Sigmoid colon (tissue), 7 donors: ENCODE results near the gene CHPT1. TPM values are rescaled to one million over a fixed set of nuclear protein-coding genes. Genes with fewer than 3 reads are reported as not detected.
"Not testable (repeated sequence)": the region's sequence is repeated elsewhere in the genome, so short reads cannot be mapped to it uniquely, and the experiment has no call there.

Experiments
- DNase-seq: peaks from one replicate; pipeline ENCODE4 v3.0.0-alpha.2; 2019
- H3K27ac ChIP-seq, 4 donors: fragments of 200-600 bp; sonication (generic); one replicate each; pipeline ENCODE4 v1.5.1; 2016 to 2019; ENCODE audit warnings: mild to moderate bottlenecking in 1 of 4
- H3K27me3 ChIP-seq, 3 donors: fragments of 200-600 bp; sonication (generic); one replicate each; pipeline ENCODE4 v1.5.1; 2019; ENCODE audit warnings: mild to moderate bottlenecking in 1 of 3
- H3K36me3 ChIP-seq, 4 donors: fragments of 200-600 bp; sonication (generic); one replicate each; pipeline ENCODE4 v1.5.1; 2016 to 2019
- H3K4me1 ChIP-seq, 4 donors: fragments of 200-600 bp; sonication (generic); one replicate each; pipeline ENCODE4 v1.5.1; 2017 to 2019
- H3K4me3 ChIP-seq, 4 donors: fragments of 200-600 bp; sonication (generic); one replicate each; pipeline ENCODE4 v1.5.1; 2017 to 2019; ENCODE audit warnings: mild to moderate bottlenecking in 2 of 4, moderate library complexity in 1 of 4
- H3K9me3 ChIP-seq, 4 donors: fragments of 200-600 bp in 3 of 4; sonication (generic) in 3 of 4; one replicate each; pipeline versions ENCODE4 v1.5.1 to v1.6.1; 2013 to 2019
- EP300 ChIP-seq, 4 donors: sonication (generic); formaldehyde crosslinking; IDR thresholded peaks; one replicate each; pipeline ENCODE4 v1.6.1; 2017; ENCODE audit warnings: antibody characterized with exemption in 4 of 4
- POLR2A ChIP-seq, 2 donors: fragments of 450-650 bp; IDR thresholded peaks; one replicate each; pipeline ENCODE4 v1.6.1; 2016; ENCODE audit warnings: antibody characterized with exemption in 2 of 2, mild to moderate bottlenecking in 2 of 2, moderate library complexity in 2 of 2
- POLR2AphosphoS5 ChIP-seq, 4 donors: sonication (generic); formaldehyde crosslinking; IDR thresholded peaks; one replicate each; pipeline ENCODE4 v1.6.1; 2017; ENCODE audit warnings: antibody characterized with exemption in 4 of 4
- WGBS, 2 donors: extraction: QIAGEN DNeasy Blood & Tissue Kit; methylation state at CpG; one replicate each; pipeline ENCODE4 v1.1.7; 2013; 5-methylcytosine and 5-hydroxymethylcytosine counted together
- intact Hi-C: fragments of 100-400 bp; cut with DNase I; formaldehyde crosslinking; loops from one replicate; pipeline ENCODE4 v1.15.1; 2023
- polyA plus RNA-seq, 3 donors: library from polyadenylated mRNA; stranded (reverse); fragments of 200-250 nt; gene quantifications; one replicate each; pipeline ENCODE4 v1.2.3, GENCODE V29; 2013
- total RNA-seq, 4 donors: library from RNA; depleted of rRNA; stranded (reverse); fragments of >200 nt; gene quantifications; one replicate each; pipeline ENCODE4 v1.1.0, GENCODE V29; 2016
- TF ChIP-seq, protein P1 (sequence below), 4 experiments: fragments of 450-650 bp in 3 of 4; fragments of 200-600 bp in 1 of 4; IDR thresholded peaks; one replicate each; pipeline ENCODE4 v1.5.1; 2016 to 2019; ENCODE audit warnings: antibody characterized with exemption in 4 of 4, mild to moderate bottlenecking in 3 of 4, moderate library complexity in 2 of 4
- donor health status: healthy with polysubstance abuse.
- donor health status: Bipolar disorder and iron deficiency.
- donor health status: healthy.

Gene CHPT1
- total and polyA plus RNA-seq, 7 donors, result 49.9 to 118 (median 58.1) TPM

DNA sequence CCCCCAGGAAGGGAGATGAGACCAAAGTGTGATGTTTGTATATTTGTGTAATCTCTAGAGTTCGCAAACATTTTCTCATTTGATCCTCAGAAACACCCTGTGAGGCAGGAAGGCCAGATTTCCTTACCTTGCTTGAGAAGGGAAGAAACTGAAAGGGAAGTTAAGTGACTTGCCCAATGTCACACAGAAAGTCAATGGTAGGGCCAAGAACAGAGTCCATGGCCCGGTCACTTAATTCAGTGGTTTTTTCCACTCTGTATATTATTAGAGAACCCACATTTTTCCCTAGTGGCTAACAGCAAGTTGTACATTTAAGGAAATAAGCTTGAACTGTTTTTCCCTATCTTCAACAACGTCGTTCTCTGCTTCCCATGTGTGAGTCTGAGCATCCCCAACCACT is 25.6 kb upstream of the CHPT1 start:
- intact Hi-C loops, result no loop called here
- WGBS, 2 donors, result 77 to 87% methylated on average over 4 of the region's 4 CpGs
- Histone ChIP-seq H3K4me3 (no peak overlapping the region), H3K9me3 (no peaks in the 10 kb centered on the region), H3K36me3 (no peaks in the 10 kb centered on the region), H3K27me3 (no peaks in the 10 kb centered on the region), H3K27ac (no peak overlapping the region), H3K4me1 (no peaks in the 10 kb centered on the region)
- no peak for DNase-seq
- TF ChIP-seq POLR2A (IDR thresholded peaks at IDR 0.05) (no peak), EP300 (IDR thresholded peaks at IDR 0.05) (no peak), POLR2AphosphoS5 (IDR thresholded peaks at IDR 0.05) (no peak)
- TF ChIP-seq, protein P1, sequence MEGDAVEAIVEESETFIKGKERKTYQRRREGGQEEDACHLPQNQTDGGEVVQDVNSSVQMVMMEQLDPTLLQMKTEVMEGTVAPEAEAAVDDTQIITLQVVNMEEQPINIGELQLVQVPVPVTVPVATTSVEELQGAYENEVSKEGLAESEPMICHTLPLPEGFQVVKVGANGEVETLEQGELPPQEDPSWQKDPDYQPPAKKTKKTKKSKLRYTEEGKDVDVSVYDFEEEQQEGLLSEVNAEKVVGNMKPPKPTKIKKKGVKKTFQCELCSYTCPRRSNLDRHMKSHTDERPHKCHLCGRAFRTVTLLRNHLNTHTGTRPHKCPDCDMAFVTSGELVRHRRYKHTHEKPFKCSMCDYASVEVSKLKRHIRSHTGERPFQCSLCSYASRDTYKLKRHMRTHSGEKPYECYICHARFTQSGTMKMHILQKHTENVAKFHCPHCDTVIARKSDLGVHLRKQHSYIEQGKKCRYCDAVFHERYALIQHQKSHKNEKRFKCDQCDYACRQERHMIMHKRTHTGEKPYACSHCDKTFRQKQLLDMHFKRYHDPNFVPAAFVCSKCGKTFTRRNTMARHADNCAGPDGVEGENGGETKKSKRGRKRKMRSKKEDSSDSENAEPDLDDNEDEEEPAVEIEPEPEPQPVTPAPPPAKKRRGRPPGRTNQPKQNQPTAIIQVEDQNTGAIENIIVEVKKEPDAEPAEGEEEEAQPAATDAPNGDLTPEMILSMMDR (IDR thresholded peaks at IDR 0.05), result no peak

DNA sequence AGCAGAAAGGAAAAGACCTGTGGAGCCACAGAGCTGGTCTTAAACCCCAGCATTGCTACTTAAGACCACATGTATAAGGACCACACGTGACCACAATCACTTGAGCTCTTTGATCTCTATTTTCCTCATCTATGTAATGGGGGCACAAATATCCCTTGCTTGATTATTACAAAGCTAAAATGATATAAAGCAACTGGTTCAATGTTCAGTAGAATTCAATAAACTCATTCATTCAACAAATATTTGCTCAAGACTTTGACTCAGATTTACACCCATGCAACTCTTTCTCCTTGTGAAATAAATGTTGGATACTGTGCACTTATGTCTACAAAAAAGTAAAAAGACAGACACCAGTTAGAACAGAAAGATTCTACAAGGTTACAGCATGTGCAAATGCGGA is 21.9 kb upstream of the CHPT1 start:
- TF ChIP-seq EP300 (IDR thresholded peaks at IDR 0.05), result no peak
- TF ChIP-seq, protein P1 (IDR thresholded peaks at IDR 0.05), result no peak
- no peak for TF ChIP-seq POLR2A (IDR thresholded peaks at IDR 0.05)
- TF ChIP-seq POLR2AphosphoS5 (IDR thresholded peaks at IDR 0.05), result no peak
- Histone ChIP-seq H3K9me3 (no peaks in the 10 kb centered on the region), H3K4me1 (peaks cover 0 to 5% (median 0%) of the 10 kb centered on the region in 4 donors), H3K27me3 (no peaks in the 10 kb centered on the region), H3K36me3 (no peaks in the 10 kb centered on the region), H3K27ac (no peak overlapping the region), H3K4me3 (no peak overlapping the region)
- no peak for DNase-seq
- WGBS, 2 donors, result 30 to 80% methylated on average over 2 of the region's 2 CpGs
- intact Hi-C loops, result no loop called here

DNA sequence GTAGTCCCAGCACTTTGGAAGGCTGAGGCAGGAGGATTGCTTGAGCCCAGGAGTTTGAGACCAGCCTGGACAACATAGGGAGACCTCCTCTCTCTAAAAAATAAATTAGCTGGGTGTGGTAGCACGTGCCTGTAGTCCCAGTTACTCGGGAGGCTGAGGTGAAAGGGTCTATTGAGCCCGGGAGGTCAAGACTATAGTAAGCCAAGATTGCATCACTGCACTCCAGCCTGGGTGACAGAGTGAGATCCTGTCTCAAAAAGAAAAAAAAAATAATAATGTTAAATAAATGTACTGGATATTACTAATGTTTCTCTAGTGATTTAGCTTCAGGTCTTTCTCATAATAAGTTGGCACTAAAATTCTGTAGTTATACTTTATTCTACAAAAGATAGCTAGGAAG is 20.9 kb upstream of the CHPT1 start:
- H3K36me3 ChIP-seq, intact Hi-C loops, H3K4me1 ChIP-seq, H3K9me3 ChIP-seq, H3K27ac ChIP-seq, H3K27me3 ChIP-seq, DNase-seq, H3K4me3 ChIP-seq: not testable (repeated sequence)
- WGBS, 2 donors, result 18 to 58% methylated on average over 3 of the region's 3 CpGs

DNA sequence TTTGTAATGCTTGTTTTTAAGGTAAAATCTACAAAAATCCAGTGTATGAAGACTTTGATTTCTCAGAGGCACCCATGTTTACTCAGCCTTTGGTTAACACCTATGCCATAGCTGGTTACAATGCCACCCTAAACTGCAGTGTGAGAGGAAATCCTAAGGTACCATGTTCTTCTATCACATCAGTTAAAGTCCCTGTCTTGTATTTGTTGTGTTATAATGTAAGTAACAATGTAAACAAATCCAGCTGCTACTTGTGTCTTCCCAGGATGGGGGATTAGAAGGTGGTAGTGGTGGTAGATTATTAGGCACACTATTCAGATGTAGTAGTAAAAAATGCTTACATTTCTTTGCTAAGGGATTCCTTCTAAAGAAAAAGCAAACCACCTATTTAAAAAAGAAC is 19.4 kb upstream of the CHPT1 start:
- H3K27ac ChIP-seq, result no peak overlapping the region
- H3K4me1 ChIP-seq, result peaks cover 0 to 5% (median 0%) of the 10 kb centered on the region in 4 donors
- no peaks in the 10 kb centered on the region for H3K36me3 ChIP-seq
- no peaks in the 10 kb centered on the region for H3K9me3 ChIP-seq
- no peak overlapping the region for H3K4me3 ChIP-seq
- no peak for DNase-seq
- TF ChIP-seq EP300 (IDR thresholded peaks at IDR 0.05), result no peak
- TF ChIP-seq, protein P1 (IDR thresholded peaks at IDR 0.05), result no peak
- TF ChIP-seq POLR2AphosphoS5 (IDR thresholded peaks at IDR 0.05), result no peak
- TF ChIP-seq POLR2A (IDR thresholded peaks at IDR 0.05), result no peak
- intact Hi-C loops, result no loop called here
- H3K27me3 ChIP-seq, result no peaks in the 10 kb centered on the region

DNA sequence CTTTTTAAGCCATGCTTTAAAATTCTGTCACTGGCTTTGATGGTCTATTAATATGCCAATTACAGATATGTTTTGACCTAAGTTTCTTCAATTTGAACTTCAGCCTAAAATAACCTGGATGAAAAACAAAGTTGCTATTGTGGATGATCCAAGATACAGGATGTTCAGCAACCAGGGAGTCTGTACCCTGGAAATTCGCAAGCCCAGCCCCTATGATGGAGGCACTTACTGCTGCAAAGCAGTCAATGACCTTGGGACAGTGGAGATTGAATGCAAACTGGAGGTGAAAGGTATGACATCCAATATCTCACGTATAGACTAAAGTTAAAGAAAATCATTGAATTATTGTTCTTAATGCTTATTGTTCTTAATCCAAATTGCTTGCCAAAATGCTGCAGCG is 17.2 kb upstream of the CHPT1 start:
- no peak overlapping the region for H3K27ac ChIP-seq
- TF ChIP-seq POLR2A (IDR thresholded peaks at IDR 0.05), result no peak
- no peak for DNase-seq
- peaks cover 0 to 5% (median 0%) of the 10 kb centered on the region in 4 donors for H3K4me1 ChIP-seq
- H3K9me3 ChIP-seq, result no peaks in the 10 kb centered on the region
- H3K4me3 ChIP-seq, result no peak overlapping the region
- intact Hi-C loops, result no loop called here
- no peaks in the 10 kb centered on the region for H3K27me3 ChIP-seq
- 85 to 90% methylated on average over 3 of the region's 3 CpGs for WGBS, 2 donors
- H3K36me3 ChIP-seq, result no peaks in the 10 kb centered on the region

DNA sequence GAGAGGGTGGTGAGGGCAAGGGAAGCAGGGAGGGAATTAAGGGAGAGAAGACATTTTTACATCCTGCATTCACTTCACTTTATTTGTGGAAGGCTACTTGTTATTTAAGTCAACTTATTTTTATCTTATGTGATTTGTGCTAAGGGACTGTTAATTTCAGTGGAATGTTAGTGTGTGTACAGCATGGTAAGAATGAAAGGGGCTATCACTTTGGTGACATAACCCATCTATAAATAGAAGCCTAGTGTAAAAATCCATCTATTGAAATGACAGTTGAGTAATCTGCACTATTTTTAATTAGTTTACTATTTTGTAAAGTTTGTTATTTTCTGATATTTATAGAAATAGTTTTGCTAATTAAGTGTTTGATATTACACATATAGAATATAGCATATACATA is 16.8 kb upstream of the CHPT1 start:
- H3K4me3 ChIP-seq, result no peak overlapping the region
- peaks cover 0 to 5% (median 0%) of the 10 kb centered on the region in 4 donors for H3K4me1 ChIP-seq
- no peak for DNase-seq
- no peaks in the 10 kb centered on the region for H3K9me3 ChIP-seq
- intact Hi-C loops, result no loop called here
- H3K27me3 ChIP-seq, result no peaks in the 10 kb centered on the region
- TF ChIP-seq, protein P1 (IDR thresholded peaks at IDR 0.05), result no peak
- TF ChIP-seq POLR2A (IDR thresholded peaks at IDR 0.05), result no peak
- no peak for TF ChIP-seq EP300 (IDR thresholded peaks at IDR 0.05)
- no peak for TF ChIP-seq POLR2AphosphoS5 (IDR thresholded peaks at IDR 0.05)
- H3K36me3 ChIP-seq, result no peaks in the 10 kb centered on the region
- no peak overlapping the region for H3K27ac ChIP-seq

DNA sequence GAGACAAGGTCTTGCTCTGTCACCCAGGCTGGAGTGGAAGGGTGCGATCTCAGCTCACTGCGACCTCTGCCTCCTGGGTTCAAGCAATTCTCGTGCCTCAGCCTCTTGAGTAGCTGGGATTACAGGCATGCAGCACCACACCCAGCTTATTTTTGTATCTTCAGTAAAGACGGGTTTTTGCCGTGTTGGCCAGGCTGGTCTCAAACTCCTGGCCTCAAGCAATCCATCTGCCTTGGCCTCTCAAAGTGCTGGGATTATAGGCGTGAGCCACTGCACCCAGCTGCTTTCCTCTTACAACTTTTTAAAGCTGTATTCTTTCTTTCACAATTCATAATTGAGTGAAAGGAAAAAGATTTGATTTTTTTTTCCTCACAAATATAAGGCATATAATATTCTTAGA is 15.8 kb upstream of the CHPT1 start:
- H3K4me1 ChIP-seq, DNase-seq, H3K9me3 ChIP-seq, H3K36me3 ChIP-seq, intact Hi-C loops, H3K27me3 ChIP-seq, H3K27ac ChIP-seq, H3K4me3 ChIP-seq: not testable (repeated sequence)
- 42 to 78% methylated on average over 6 of the region's 6 CpGs for WGBS, 2 donors
